Measurements from ENCODE around the gene RPS6KA2.
A peak's percentile ranks its signal among the peaks of the same experiment; 100 is the strongest.

Gene RPS6KA2

GRCh38 chr6:166655713-166656229, 28.7 kb upstream of the RPS6KA2 start:
- Histone ChIP-seq H3K36me3 (ENCODE audit: control insufficient read depth, insufficient read depth, low read length) (no peaks in the 10 kb centered on the region), H3K4me3 (ENCODE audit: low read depth, low read length) (peak overlapping the region; percentile 54), H3K4me1 (ENCODE audit: control insufficient read depth, insufficient read depth, low read length) (peaks cover 15% of the 10 kb centered on the region), H3K9ac (ENCODE audit: low read length) (no peak overlapping the region), H3K27ac (ENCODE audit: low read depth, low read length) (no peak overlapping the region), H3K27me3 (ENCODE audit: control insufficient read depth, insufficient read depth, low read length) (peaks cover 42% of the 10 kb centered on the region), H3K9me3 (ENCODE audit: control insufficient read depth, insufficient read depth, low read depth, low read length) (no peaks in the 10 kb centered on the region)

- H3K27ac ChIP-seq (ENCODE audit: low read depth, low read length): no peak overlapping the region
- H3K4me1 ChIP-seq (ENCODE audit: control insufficient read depth, insufficient read depth, low read length): peaks cover 15% of the 10 kb centered on the region
- peaks cover 42% of the 10 kb centered on the region for H3K27me3 ChIP-seq (ENCODE audit: control insufficient read depth, insufficient read depth, low read length)
These were observed 28.2 kb upstream of the RPS6KA2 start for GRCh38 chr6:166655251-166655650.

DNA sequence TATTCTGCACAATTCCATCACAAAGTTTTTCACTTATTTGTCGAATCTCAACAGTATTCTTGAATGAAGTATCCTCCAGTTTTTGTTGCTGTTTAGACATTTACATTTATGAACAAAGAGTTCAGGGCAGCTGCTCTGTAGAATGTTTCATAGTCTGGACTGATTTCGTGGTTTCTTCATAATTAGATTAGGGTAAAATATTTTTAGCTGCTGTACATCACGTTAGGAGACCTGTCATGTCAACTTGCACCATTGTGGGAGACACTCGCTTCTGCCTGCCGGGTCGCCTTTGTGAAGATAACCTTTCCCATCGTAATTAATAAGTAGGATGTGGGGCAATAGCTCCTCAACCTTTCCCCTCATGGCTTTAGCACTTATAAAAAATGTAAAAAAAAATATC, 27.5 kb upstream of the RPS6KA2 start:
- H3K36me3 ChIP-seq (ENCODE audit: control insufficient read depth, insufficient read depth, low read length): no peaks in the 10 kb centered on the region
- H3K9me3 ChIP-seq (ENCODE audit: control insufficient read depth, insufficient read depth, low read depth, low read length): no peaks in the 10 kb centered on the region
- H3K27ac ChIP-seq (ENCODE audit: low read depth, low read length): no peak overlapping the region
- H3K9ac ChIP-seq (ENCODE audit: low read length): no peak overlapping the region
- H3K4me3 ChIP-seq (ENCODE audit: low read depth, low read length): no peak overlapping the region
- peaks cover 15% of the 10 kb centered on the region for H3K4me1 ChIP-seq (ENCODE audit: control insufficient read depth, insufficient read depth, low read length)
- peaks cover 42% of the 10 kb centered on the region for H3K27me3 ChIP-seq (ENCODE audit: control insufficient read depth, insufficient read depth, low read length)

More at GRCh38 chr6:166655251-166655650, 28.2 kb upstream of the RPS6KA2 start:
- no peaks in the 10 kb centered on the region for H3K9me3 ChIP-seq (ENCODE audit: control insufficient read depth, insufficient read depth, low read depth, low read length)
- H3K36me3 ChIP-seq (ENCODE audit: control insufficient read depth, insufficient read depth, low read length): no peaks in the 10 kb centered on the region
- no peak overlapping the region for H3K9ac ChIP-seq (ENCODE audit: low read length)
- no peak overlapping the region for H3K4me3 ChIP-seq (ENCODE audit: low read depth, low read length)

GRCh38 chr6:166653639-166653941, 26.5 kb upstream of the RPS6KA2 start:
- Histone ChIP-seq H3K27ac (ENCODE audit: low read depth, low read length) (no peak overlapping the region), H3K36me3 (ENCODE audit: control insufficient read depth, insufficient read depth, low read length) (no peaks in the 10 kb centered on the region), H3K27me3 (ENCODE audit: control insufficient read depth, insufficient read depth, low read length) (peaks cover 38% of the 10 kb centered on the region)

DNA sequence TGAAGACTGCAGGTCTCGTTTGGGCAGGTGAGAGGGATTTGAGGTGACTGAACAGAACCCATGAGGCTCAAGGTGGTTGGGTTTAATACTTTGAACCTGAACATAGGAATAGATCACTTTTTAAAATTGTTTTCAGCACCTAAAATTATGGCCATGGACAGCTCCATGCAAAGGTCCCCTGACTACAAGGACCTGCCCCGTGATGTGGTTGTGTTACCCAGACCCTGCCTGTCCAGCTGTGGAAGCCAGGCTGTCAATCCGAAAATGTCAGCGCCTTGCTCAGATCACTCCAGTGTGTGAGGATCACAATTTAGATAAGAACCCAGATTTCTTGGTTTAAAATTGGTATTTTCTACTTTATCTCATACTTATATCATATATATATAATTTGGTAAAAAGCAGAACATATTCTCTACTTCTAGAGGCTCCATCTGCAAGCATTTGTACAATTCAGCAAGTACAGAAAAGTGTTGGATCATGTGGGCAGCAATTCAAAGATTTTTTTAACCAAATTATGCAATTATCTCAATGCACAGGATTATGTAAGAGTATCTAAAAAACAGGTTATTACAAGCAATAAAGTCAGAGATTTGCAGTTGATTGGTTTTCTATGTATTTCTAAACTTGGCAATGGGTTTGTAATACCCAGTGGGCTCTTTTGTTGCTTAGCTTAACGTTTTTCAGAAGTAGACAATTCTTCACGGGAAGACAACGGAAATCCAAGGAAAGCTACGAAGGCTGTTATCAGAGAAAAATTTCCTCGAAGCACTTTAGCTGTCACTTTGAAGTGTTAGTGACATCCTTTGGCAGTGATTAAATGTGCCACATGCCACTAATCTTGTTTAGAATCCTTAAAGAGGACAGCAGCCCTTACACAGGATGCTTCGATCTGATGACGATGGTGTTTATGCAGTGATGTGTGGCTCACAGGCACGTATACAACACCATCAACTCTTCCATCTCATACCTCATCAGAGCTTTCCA, 24.1 kb upstream of the RPS6KA2 start:
- H3K9me3 ChIP-seq (ENCODE audit: control insufficient read depth, insufficient read depth, low read depth, low read length): no peaks in the 10 kb centered on the region; the same call in 1 of the 2 replicates
- no peak overlapping the region for H3K9ac ChIP-seq (ENCODE audit: low read length)
- H3K36me3 ChIP-seq (ENCODE audit: control insufficient read depth, insufficient read depth, low read length): no peaks in the 10 kb centered on the region
- no peak overlapping the region for H3K27ac ChIP-seq (ENCODE audit: low read depth, low read length)
- H3K4me1 ChIP-seq (ENCODE audit: control insufficient read depth, insufficient read depth, low read length): peaks cover 5% of the 10 kb centered on the region
- H3K4me3 ChIP-seq (ENCODE audit: low read depth, low read length): no peak overlapping the region
- peaks cover 13% of the 10 kb centered on the region for H3K27me3 ChIP-seq (ENCODE audit: control insufficient read depth, insufficient read depth, low read length)

More at GRCh38 chr6:166653639-166653941, 26.5 kb upstream of the RPS6KA2 start:
- H3K4me1 ChIP-seq (ENCODE audit: control insufficient read depth, insufficient read depth, low read length): peaks cover 15% of the 10 kb centered on the region
- no peaks in the 10 kb centered on the region for H3K9me3 ChIP-seq (ENCODE audit: control insufficient read depth, insufficient read depth, low read depth, low read length)
- no peak overlapping the region for H3K4me3 ChIP-seq (ENCODE audit: low read depth, low read length)
- H3K9ac ChIP-seq (ENCODE audit: low read length): no peak overlapping the region

DNA sequence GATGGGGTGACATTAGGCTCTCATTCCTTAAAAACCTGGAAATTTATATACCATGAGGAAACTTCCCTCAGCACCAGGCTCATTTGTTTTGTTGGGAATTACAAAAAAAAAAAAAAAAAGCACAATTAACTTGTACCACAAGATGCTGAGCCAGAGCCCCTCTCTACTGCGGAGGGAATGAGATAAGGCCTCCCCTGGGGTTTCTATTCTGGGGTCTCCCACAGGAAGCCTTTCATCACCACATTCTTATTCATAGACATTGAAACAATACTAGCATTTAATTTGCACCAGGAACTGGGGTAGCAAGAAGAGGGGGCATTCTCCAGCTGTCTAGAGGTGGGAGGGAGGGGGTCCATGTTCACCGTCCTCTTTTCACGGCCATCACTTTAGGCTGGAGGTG, 23.0 kb upstream of the RPS6KA2 start:
- H3K4me1 ChIP-seq (ENCODE audit: control insufficient read depth, insufficient read depth, low read length): no peaks in the 10 kb centered on the region
- no peak overlapping the region for H3K9ac ChIP-seq (ENCODE audit: low read length)
- H3K4me3 ChIP-seq (ENCODE audit: low read depth, low read length): no peak overlapping the region

GRCh38 chr6:166648846-166649245, 21.8 kb upstream of the RPS6KA2 start:
- Histone ChIP-seq H3K36me3 (ENCODE audit: control insufficient read depth, insufficient read depth, low read length) (no peaks in the 10 kb centered on the region), H3K27me3 (ENCODE audit: control insufficient read depth, insufficient read depth, low read length) (no peaks in the 10 kb centered on the region), H3K4me1 (ENCODE audit: control insufficient read depth, insufficient read depth, low read length) (no peaks in the 10 kb centered on the region), H3K9me3 (ENCODE audit: control insufficient read depth, insufficient read depth, low read depth, low read length) (no peaks in the 10 kb centered on the region; the same call in 1 of the 2 replicates), H3K9ac (ENCODE audit: low read length) (no peak overlapping the region), H3K27ac (ENCODE audit: low read depth, low read length) (no peak overlapping the region), H3K4me3 (ENCODE audit: low read depth, low read length) (no peak overlapping the region)

More for the DNA sequence above, 23.0 kb upstream of the RPS6KA2 start:
- H3K27ac ChIP-seq (ENCODE audit: low read depth, low read length): no peak overlapping the region
- peaks cover 3% of the 10 kb centered on the region for H3K27me3 ChIP-seq (ENCODE audit: control insufficient read depth, insufficient read depth, low read length)
- H3K9me3 ChIP-seq (ENCODE audit: control insufficient read depth, insufficient read depth, low read depth, low read length): no peaks in the 10 kb centered on the region; the same call in 1 of the 2 replicates
- no peaks in the 10 kb centered on the region for H3K36me3 ChIP-seq (ENCODE audit: control insufficient read depth, insufficient read depth, low read length)

- H3K4me3 ChIP-seq (ENCODE audit: low read depth, low read length): no peak overlapping the region
- H3K4me1 ChIP-seq (ENCODE audit: control insufficient read depth, insufficient read depth, low read length): no peaks in the 10 kb centered on the region
- H3K9ac ChIP-seq (ENCODE audit: low read length): no peak overlapping the region
- H3K36me3 ChIP-seq (ENCODE audit: control insufficient read depth, insufficient read depth, low read length): no peaks in the 10 kb centered on the region
- H3K9me3 ChIP-seq (ENCODE audit: control insufficient read depth, insufficient read depth, low read depth, low read length): no peaks in the 10 kb centered on the region; the same call in 1 of the 2 replicates
- no peak overlapping the region for H3K27ac ChIP-seq (ENCODE audit: low read depth, low read length)
- no peaks in the 10 kb centered on the region for H3K27me3 ChIP-seq (ENCODE audit: control insufficient read depth, insufficient read depth, low read length)
These were observed 20.8 kb upstream of the RPS6KA2 start for GRCh38 chr6:166647896-166648295.

GRCh38 chr6:166646716-166647115, 19.7 kb upstream of the RPS6KA2 start:
- Histone ChIP-seq H3K27ac (ENCODE audit: low read depth, low read length) (no peak overlapping the region), H3K9ac (ENCODE audit: low read length) (no peak overlapping the region), H3K4me1 (ENCODE audit: control insufficient read depth, insufficient read depth, low read length) (no peaks in the 10 kb centered on the region), H3K36me3 (ENCODE audit: control insufficient read depth, insufficient read depth, low read length) (no peaks in the 10 kb centered on the region), H3K4me3 (ENCODE audit: low read depth, low read length) (no peak overlapping the region), H3K27me3 (ENCODE audit: control insufficient read depth, insufficient read depth, low read length) (no peaks in the 10 kb centered on the region), H3K9me3 (ENCODE audit: control insufficient read depth, insufficient read depth, low read depth, low read length) (no peaks in the 10 kb centered on the region; the same call in 1 of the 2 replicates)

DNA sequence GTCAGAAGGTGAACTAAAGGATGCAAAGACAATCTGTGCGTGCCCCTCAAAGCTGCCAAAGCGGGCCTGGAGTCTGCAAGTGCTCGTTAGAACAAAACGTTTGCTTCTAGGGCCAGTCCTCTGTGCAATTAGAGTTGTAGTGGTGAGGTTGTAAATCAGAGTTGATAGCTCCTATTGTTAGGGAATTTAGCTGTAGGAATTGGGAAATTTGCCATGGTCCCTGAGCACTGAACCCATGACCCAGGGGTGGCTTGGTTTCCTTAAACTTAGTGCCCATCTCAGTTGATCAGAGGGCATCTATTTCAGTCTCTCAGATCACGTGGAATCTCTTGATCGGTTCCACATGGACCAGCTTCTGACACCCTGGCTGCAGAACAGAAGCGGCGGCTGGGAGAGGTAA, 18.8 kb upstream of the RPS6KA2 start:
- Histone ChIP-seq H3K27ac (ENCODE audit: low read depth, low read length) (no peak overlapping the region), H3K36me3 (ENCODE audit: control insufficient read depth, insufficient read depth, low read length) (no peaks in the 10 kb centered on the region), H3K4me3 (ENCODE audit: low read depth, low read length) (no peak overlapping the region), H3K27me3 (ENCODE audit: control insufficient read depth, insufficient read depth, low read length) (no peaks in the 10 kb centered on the region), H3K9ac (ENCODE audit: low read length) (no peak overlapping the region), H3K4me1 (ENCODE audit: control insufficient read depth, insufficient read depth, low read length) (peaks cover under 1% of the 10 kb centered on the region; the same call in 1 of the 2 replicates), H3K9me3 (ENCODE audit: control insufficient read depth, insufficient read depth, low read depth, low read length) (no peaks in the 10 kb centered on the region; the same call in 1 of the 2 replicates)

- H3K27me3 ChIP-seq (ENCODE audit: control insufficient read depth, insufficient read depth, low read length): no peaks in the 10 kb centered on the region; the same call in 1 of the 2 replicates
- H3K4me1 ChIP-seq (ENCODE audit: control insufficient read depth, insufficient read depth, low read length): peaks cover 6% of the 10 kb centered on the region
- no peak overlapping the region for H3K4me3 ChIP-seq (ENCODE audit: low read depth, low read length)
- H3K9ac ChIP-seq (ENCODE audit: low read length): no peak overlapping the region
- H3K9me3 ChIP-seq (ENCODE audit: control insufficient read depth, insufficient read depth, low read depth, low read length): no peaks in the 10 kb centered on the region; the same call in 1 of the 2 replicates
- no peaks in the 10 kb centered on the region for H3K36me3 ChIP-seq (ENCODE audit: control insufficient read depth, insufficient read depth, low read length)
- no peak overlapping the region for H3K27ac ChIP-seq (ENCODE audit: low read depth, low read length)
These were observed 17.6 kb upstream of the RPS6KA2 start for GRCh38 chr6:166644681-166645080.
